MCF 10A (cell line): ENCODE data around the gene BIVM. TPM values are rescaled to one million over a fixed set of nuclear protein-coding genes. Genes with fewer than 3 reads are reported as not detected.

Source experiments
- BruUV-seq: library from RNA; stranded (reverse); fragments of 400-500 nt; replicated peaks from 2 replicates; lab custom pipeline; 2021; lab: Mats Ljungman, UMichigan
- CTCF ChIA-PET: fragments of 300-600 bp; sonication (Branson Sonifier 250); formaldehyde crosslinking; extraction: SDS; loops from one replicate; lab custom pipeline; 2021; ENCODE audit warnings: antibody characterized with exemption, inconsistent platforms; lab: Yijun Ruan, JAX
- POLR2A ChIA-PET: fragments of 300-600, 350-650 bp; sonication (Branson Sonifier 250); formaldehyde crosslinking; extraction: SDS; loops from one replicate; lab custom pipeline; 2020; ENCODE audit warnings: antibody characterized with exemption, inconsistent platforms; lab: Yijun Ruan, JAX
- DNase-seq: peaks from one replicate; pipeline ENCODE4 v3.0.0-alpha.2; 2018; ENCODE audit not compliant: unreplicated experiment
- H3K27ac Mint-ChIP-seq: one replicate; pipeline ENCODE4 v1.8.0; 2022; ENCODE audit warnings: mild to moderate bottlenecking, low read depth, mixed read lengths; ENCODE audit not compliant: unreplicated experiment
- H3K27me3 Mint-ChIP-seq: one replicate; pipeline ENCODE4 v1.8.0; 2022; ENCODE audit warnings: mixed read lengths; ENCODE audit not compliant: insufficient read depth, unreplicated experiment
- H3K36me3 Mint-ChIP-seq: one replicate; pipeline ENCODE4 v1.8.0; 2022; ENCODE audit warnings: mild to moderate bottlenecking, moderate library complexity, mixed read lengths; ENCODE audit not compliant: insufficient read depth, unreplicated experiment
- H3K4me1 Mint-ChIP-seq: one replicate; pipeline ENCODE4 v1.8.0; 2022; ENCODE audit warnings: mixed read lengths; ENCODE audit not compliant: insufficient read depth, unreplicated experiment
- H3K4me3 Mint-ChIP-seq: one replicate; pipeline ENCODE4 v1.8.0; 2022; ENCODE audit warnings: mild to moderate bottlenecking, moderate library complexity, mixed read lengths; ENCODE audit not compliant: unreplicated experiment
- H3K9me3 Mint-ChIP-seq: one replicate; pipeline ENCODE4 v1.8.0; 2022; ENCODE audit warnings: mixed read lengths; ENCODE audit not compliant: unreplicated experiment
- intact Hi-C: fragments of 100-400 bp; cut with micrococcal nuclease; formaldehyde crosslinking; loops from 2 replicates; pipeline ENCODE4 v1.14.1; 2022
- total RNA-seq: library from RNA; stranded (reverse); gene quantifications from 2 replicates; pipeline ENCODE4 v1.2.3, GENCODE V29; 2022
- TF ChIP-seq, protein P1 (sequence below): fragments of 200-600 bp; IDR thresholded peaks from one replicate; pipeline ENCODE4 v1.8.0; 2022; ENCODE audit warnings: antibody characterized with exemption, mild to moderate bottlenecking; ENCODE audit not compliant: unreplicated experiment

BIVM gene
- total RNA-seq, 1 experiment from 2014 or later, result 36.6 TPM

DNA sequence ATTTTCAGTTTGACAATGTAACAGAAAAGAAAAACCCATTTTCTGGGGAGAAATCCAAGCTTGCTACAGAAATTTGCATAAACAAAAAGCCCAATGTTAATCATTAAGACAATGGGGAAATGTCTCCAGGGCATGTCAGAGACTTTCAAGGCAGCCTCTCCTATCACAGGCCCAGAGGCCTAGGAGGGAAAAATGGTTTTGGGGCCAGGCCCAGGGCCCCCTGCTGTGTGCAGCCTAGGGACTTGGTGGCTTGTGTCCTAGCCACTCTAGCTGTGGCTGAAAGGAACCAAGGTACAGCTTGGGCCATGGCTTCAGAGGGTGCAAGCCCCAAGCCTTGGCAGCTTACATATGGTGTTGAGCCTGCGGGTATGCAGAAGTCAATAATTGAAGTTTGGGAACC, 17.3 kb upstream of the BIVM start:
- Mint-ChIP-seq H3K36me3 (peaks cover 32% of the 10 kb centered on the region), H3K9me3 (no peaks in the 10 kb centered on the region), H3K27ac (no peak overlapping the region), H3K4me3 (no peak overlapping the region), H3K27me3 (no peaks in the 10 kb centered on the region), H3K4me1 (no peaks in the 10 kb centered on the region)
- DNase-seq, result no peak
- intact Hi-C loops, result no loop called here
- TF ChIP-seq, protein P1, sequence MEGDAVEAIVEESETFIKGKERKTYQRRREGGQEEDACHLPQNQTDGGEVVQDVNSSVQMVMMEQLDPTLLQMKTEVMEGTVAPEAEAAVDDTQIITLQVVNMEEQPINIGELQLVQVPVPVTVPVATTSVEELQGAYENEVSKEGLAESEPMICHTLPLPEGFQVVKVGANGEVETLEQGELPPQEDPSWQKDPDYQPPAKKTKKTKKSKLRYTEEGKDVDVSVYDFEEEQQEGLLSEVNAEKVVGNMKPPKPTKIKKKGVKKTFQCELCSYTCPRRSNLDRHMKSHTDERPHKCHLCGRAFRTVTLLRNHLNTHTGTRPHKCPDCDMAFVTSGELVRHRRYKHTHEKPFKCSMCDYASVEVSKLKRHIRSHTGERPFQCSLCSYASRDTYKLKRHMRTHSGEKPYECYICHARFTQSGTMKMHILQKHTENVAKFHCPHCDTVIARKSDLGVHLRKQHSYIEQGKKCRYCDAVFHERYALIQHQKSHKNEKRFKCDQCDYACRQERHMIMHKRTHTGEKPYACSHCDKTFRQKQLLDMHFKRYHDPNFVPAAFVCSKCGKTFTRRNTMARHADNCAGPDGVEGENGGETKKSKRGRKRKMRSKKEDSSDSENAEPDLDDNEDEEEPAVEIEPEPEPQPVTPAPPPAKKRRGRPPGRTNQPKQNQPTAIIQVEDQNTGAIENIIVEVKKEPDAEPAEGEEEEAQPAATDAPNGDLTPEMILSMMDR, result no peak
- BruUV-seq, result no TSS peak
- ChIA-PET CTCF (no interaction called here), POLR2A (interaction anchor here (1.1 kb wide), 1 partner anchor 65 kb away, joined by 3 read pairs; no protein-coding TSS in a partner anchor)

DNA sequence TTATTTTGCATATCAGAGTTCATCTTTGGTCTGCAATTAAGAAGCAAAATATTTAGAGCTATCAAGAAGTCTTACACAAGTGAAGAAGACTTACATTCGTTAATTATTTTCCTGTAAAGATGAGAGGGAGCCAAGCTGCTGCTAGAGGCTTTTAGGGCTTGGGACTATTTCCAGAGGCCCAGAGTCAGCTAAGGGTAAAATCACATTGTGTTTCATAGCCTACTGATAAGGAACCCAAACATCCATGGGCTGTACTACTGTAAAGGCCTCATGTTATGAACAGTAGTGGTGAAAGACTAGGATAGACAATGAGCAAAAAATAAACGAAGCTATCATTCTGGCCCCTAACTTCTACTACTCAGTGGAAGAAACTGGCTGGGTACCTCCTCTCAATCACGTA, 14.4 kb upstream of the BIVM start:
- ChIA-PET CTCF (interaction anchor here (0.7 kb wide), 1 partner anchor 10 kb away, joined by 3 read pairs; no protein-coding TSS in a partner anchor), POLR2A (interaction anchor here (0.6 to 1.3 kb wide), 4 partner anchors 11 to 49 kb away, joined by 3 to 5 read pairs (median 4); partner anchors contain the start of gene TEX30)
- no peak for DNase-seq
- H3K27ac Mint-ChIP-seq, result no peak overlapping the region
- H3K9me3 Mint-ChIP-seq, result no peaks in the 10 kb centered on the region
- BruUV-seq, result no TSS peak
- no peaks in the 10 kb centered on the region for H3K4me1 Mint-ChIP-seq
- H3K4me3 Mint-ChIP-seq, result no peak overlapping the region
- intact Hi-C loops, result no loop called here
- no peaks in the 10 kb centered on the region for H3K27me3 Mint-ChIP-seq
- H3K36me3 Mint-ChIP-seq, result peaks cover 49% of the 10 kb centered on the region
- TF ChIP-seq, protein P1, result no peak

DNA sequence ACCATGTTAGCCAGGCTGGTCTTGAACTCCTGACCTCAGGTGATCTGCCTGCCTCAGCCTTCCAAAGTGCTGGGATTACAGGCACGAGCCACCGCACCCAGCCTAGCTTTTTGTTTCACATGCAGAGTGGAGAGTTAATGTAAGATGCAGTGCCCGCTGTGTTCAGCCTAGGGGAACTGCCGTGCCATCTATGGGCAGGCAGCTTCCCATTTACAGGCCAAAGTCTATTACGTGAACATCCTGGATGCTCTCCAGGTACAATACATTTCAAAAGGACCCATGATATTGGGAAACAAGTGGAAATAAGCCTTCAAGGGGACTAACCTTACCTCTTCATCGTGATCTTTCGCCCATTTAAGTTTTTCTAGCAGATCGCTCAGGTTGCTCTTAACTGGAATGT, 10.2 kb upstream of the BIVM start:
- no TSS peak for BruUV-seq
- TF ChIP-seq, protein P1, result no peak
- Mint-ChIP-seq H3K9me3 (no peaks in the 10 kb centered on the region), H3K4me1 (no peaks in the 10 kb centered on the region), H3K4me3 (no peak overlapping the region), H3K27ac (no peak overlapping the region), H3K27me3 (no peaks in the 10 kb centered on the region), H3K36me3 (peaks cover 69% of the 10 kb centered on the region)
- ChIA-PET POLR2A (interaction anchor here (0.6 to 1.7 kb wide), 3 partner anchors 14 to 501 kb away, joined by 4 to 5 read pairs (median 4); partner anchors contain the start of gene TEX30), CTCF (interaction anchor here (1.1 to 1.2 kb wide), 2 partner anchors 11 to 15 kb away, joined by 3 read pairs; partner anchors contain the start of genes BIVM, POGLUT2 and TEX30)
- no peak for DNase-seq
- intact Hi-C loops, result no loop called here

DNA sequence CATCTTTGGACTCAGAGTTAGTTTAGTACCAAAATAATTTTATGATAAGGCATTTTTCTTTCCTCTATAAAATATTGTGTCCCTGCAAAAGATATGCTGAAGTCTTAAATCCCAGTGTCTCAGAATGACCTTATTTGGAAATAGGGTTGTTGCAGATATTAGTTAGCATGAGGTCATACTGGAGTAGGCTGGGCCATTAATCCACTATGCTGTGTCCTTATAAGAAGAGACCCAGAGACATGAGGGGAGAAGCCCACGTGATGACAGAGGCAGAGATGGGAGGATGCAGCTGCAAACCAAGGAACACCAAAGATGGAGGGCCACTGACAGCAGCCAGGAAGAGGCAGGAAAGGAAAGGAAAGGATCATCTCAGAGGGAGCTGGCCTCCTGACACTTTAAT, 6.5 kb upstream of the BIVM start:
- ChIA-PET CTCF (no interaction called here), POLR2A (interaction anchor here (0.5 kb wide), 1 partner anchor 304 kb away, joined by 3 read pairs; no protein-coding TSS in a partner anchor)
- no TSS peak for BruUV-seq
- peaks cover 71% of the 10 kb centered on the region for H3K36me3 Mint-ChIP-seq
- no peaks in the 10 kb centered on the region for H3K27me3 Mint-ChIP-seq
- H3K27ac Mint-ChIP-seq, result no peak overlapping the region
- no peak for DNase-seq
- H3K9me3 Mint-ChIP-seq, result no peaks in the 10 kb centered on the region
- intact Hi-C loops, result no loop called here
- H3K4me1 Mint-ChIP-seq, result peaks cover 4% of the 10 kb centered on the region
- TF ChIP-seq, protein P1, result no peak
- H3K4me3 Mint-ChIP-seq, result no peak overlapping the region
